AG04449 (cell line): ENCODE measurements around the gene SDHA.

Experiments used
- CTCF ChIA-PET: fragments of 350-600 bp; formaldehyde crosslinking; extraction: SDS; loops from one replicate; lab custom pipeline; 2021; ENCODE audit warnings: antibody characterized with exemption; lab: Yijun Ruan, JAX
- POLR2A ChIA-PET: fragments of 400-600, 350-600 bp; formaldehyde crosslinking; extraction: SDS; loops from one replicate; lab custom pipeline; 2020; ENCODE audit warnings: antibody characterized with exemption, inconsistent platforms; lab: Yijun Ruan, JAX
- DNase-seq: peaks from one replicate; pipeline ENCODE4 v3.0.0-alpha.2; 2010; ENCODE audit warnings: low read depth, low spot score
- H3K4me3 ChIP-seq: 2 replicates; pipeline ENCODE4 v1.5.1; 2011; ENCODE audit warnings: low read depth, mild to moderate bottlenecking, control low read depth, low read length
- CTCF ChIP-seq: IDR thresholded peaks from one replicate; pipeline ENCODE4 v1.5.1; 2011; ENCODE audit warnings: mild to moderate bottlenecking, moderate library complexity, low read length, control low read depth, inconsistent platforms; ENCODE audit not compliant: insufficient read depth; ENCODE audit errors: missing control alignments

SDHA gene

DNA sequence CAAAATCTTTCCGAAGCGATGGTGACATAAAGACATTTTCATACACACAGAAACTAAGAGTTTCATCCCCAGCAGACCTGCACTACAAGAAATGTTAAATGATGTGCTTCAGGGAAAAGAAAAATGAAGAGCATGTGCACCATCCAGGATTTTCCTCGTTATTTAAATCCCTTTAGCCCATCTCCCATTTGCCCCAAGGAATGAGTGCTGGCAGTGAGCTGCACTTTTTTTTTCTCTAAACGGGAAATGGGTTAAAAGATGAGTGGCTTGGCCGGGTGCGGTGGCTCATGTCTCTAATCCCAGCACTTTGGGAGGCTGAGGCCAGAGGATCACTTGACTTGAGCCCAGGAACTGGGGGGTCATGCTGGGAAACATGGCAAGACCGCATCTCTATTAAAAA, 33.6 kb upstream of the SDHA start:
- no peak for TF ChIP-seq CTCF
- no peak for DNase-seq
- CTCF ChIA-PET = no interaction called here
- POLR2A ChIA-PET = no interaction called here
- no peak overlapping the region for H3K4me3 ChIP-seq

DNA sequence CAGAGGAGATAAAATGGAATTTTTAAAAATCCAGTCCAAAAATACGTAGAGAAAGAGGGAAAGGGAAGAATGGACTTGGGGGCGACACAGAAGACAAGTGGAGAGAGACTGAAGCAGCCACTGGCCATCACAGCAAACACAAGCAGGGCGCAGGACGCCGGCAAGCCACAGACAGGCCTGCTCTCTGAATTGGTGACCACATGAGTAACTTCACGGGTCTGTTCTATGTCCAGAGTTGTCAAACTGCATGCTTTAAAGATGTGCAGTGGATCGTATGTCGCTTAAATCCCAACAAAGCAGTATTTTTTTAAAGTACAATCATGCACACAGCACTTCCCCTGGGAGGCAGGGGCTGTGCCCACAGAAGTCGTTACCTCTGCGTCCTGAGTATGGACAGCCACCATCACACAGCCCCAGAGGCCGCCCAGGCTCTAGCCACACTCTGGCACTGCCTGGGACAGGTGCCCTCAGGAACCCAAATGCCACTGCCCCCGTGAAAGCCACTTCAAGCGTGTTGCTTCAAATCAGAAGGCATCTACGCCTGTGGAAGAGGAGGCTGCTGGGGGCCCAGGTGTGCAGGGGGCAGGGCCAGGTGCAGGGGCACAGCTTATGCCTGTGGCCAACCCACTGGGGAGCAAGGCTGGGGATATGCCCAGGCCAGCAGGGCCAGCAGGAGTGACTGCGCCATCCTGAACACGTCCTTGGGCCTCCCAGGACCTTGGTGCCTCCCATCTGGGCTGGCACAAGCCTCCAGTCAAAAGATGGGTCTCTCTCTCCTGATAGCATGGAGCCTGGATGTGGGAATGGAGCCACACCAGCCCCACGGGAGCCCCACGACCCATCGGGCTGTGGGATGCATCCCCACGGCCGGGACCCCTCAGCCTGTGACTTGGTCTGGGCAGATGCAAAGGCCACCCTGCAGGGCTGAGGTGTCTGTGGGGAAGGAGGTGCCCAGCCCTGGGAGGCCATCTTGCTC, 32.7 kb upstream of the SDHA start:
- CTCF ChIA-PET = no interaction called here
- no peak for TF ChIP-seq CTCF
- no peak overlapping the region for H3K4me3 ChIP-seq
- no peak for DNase-seq
- POLR2A ChIA-PET = no interaction called here

DNA sequence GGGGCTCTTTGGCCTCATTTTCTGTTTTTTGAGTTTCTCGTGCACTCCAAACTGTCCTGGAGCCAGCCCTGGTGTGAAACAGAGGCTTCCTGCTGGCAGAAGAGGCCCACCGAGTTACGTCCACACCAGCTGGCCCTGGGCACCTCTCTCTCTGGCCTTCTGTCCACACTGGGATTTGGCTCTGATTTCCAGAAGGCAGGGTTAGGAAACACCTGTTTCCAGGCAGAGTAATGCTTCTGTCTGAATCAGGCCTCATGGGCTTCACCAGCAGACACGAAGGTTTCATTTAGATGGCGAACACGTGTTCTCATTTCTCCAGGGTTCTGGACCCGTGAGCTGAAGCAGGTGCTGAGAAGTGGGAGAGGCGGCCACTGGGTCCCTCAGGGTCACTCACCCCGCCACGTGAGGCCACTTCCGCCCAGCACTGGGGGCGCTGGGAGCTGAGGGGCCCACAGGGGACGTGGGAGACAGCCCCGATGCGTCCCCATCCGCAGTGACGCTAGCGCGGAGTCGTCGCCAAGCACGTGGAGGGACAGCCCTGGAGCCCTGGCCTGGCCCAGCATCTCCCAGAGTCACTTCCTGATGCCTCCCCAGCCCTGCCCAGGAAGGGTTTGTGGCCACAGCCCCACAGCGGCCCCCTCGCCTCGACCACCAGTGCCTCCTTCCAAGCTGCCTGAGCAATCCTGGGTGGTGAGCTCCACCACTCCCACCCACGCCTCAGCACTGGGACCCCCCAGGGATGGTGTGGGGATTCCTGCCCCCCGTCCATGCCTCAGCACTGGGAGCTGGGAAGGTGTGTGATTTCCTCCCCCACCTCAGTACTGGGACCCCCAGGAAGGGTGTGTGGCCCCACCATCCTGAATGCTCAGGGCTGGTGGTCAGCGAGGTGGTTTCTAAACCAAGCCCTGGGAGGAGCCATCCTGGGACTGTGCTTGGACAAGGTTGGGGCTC, 31.8 kb upstream of the SDHA start:
- no peak for TF ChIP-seq CTCF
- DNase-seq = no peak
- no peak overlapping the region for H3K4me3 ChIP-seq
- ChIA-PET CTCF (interaction anchor here (1.3 to 1.4 kb wide), 2 partner anchors 18 to 258 kb away, joined by 3 read pairs; no protein-coding TSS in a partner anchor), POLR2A (no interaction called here)

- POLR2A ChIA-PET = no interaction called here
- CTCF ChIA-PET = interaction anchor here (1.3 to 2.4 kb wide), 5 partner anchors 8 to 258 kb away, joined by 3 to 25 read pairs (median 10); partner anchors contain the start of gene AHRR
- no peak overlapping the region for H3K4me3 ChIP-seq
- DNase-seq = no peak
- no peak for TF ChIP-seq CTCF
Measured at GRCh38 chr5:187042-187431, 31.1 kb upstream of the SDHA start.

- ChIA-PET POLR2A (no interaction called here), CTCF (interaction anchor here (0.6 to 2.4 kb wide), 25 partner anchors 9 to 259 kb away, joined by 3 to 25 read pairs (median 4); partner anchors contain the start of genes AHRR, CCDC127, EXOC3 and SDHA)
- H3K4me3 ChIP-seq = no peak overlapping the region
- no peak for TF ChIP-seq CTCF
- DNase-seq = no peak
Measured at GRCh38 chr5:187617-188451, 30.3 kb upstream of the SDHA start.
